Left ventricle myocardium inferior (tissue), 1 donor: ENCODE results near the gene UTP3. TPM values are rescaled to one million over a fixed set of nuclear protein-coding genes. Genes with fewer than 3 reads are reported as not detected.

Source experiments
- DNase-seq: peaks from one replicate; pipeline ENCODE4 v3.0.0-alpha.2; 2020
- H3K27ac ChIP-seq: fragments of 200-600 bp; replicated peaks from 2 replicates; pipeline ENCODE4 v1.8.0; 2021
- H3K27me3 ChIP-seq: fragments of 200-600 bp; 2 replicates; pipeline ENCODE4 v1.8.0; 2021; ENCODE audit warnings: low read depth
- H3K36me3 ChIP-seq: fragments of 200-600 bp; 2 replicates; pipeline ENCODE4 v1.8.0; 2021
- H3K4me1 ChIP-seq: fragments of 200-600 bp; 2 replicates; pipeline ENCODE4 v1.8.0; 2021
- H3K4me3 ChIP-seq: fragments of 200-600 bp; 2 replicates; pipeline ENCODE4 v1.8.0; 2021; ENCODE audit warnings: mild to moderate bottlenecking, moderate library complexity
- H3K9me3 ChIP-seq: fragments of 200-600 bp; replicated peaks from 2 replicates; pipeline ENCODE4 v1.8.0; 2021
- intact Hi-C: fragments of 100-400 bp; cut with micrococcal nuclease; formaldehyde crosslinking; loops from one replicate; pipeline ENCODE4 v1.11.0; 2022
- total RNA-seq: library from RNA; stranded (reverse); fragmentation: NEBNext Ultra II Directional; extraction: Animal tissue kit (Norgen Biotek cat#: 25700); gene quantifications from one replicate; pipeline ENCODE4 v1.2.1, GENCODE V29; 2021
- TF ChIP-seq, protein P1 (sequence below): fragments of 200-600 bp; IDR thresholded peaks from 2 replicates; pipeline ENCODE4 v1.8.0; 2021; ENCODE audit warnings: antibody characterized with exemption, mild to moderate bottlenecking, borderline replicate concordance
- donor health status: DM: no; HTN: yes; CAD: no; lungs with severe emphysema.

UTP3 gene
- total RNA-seq, 1 donor from 2014 or later = 15.8 TPM

DNA sequence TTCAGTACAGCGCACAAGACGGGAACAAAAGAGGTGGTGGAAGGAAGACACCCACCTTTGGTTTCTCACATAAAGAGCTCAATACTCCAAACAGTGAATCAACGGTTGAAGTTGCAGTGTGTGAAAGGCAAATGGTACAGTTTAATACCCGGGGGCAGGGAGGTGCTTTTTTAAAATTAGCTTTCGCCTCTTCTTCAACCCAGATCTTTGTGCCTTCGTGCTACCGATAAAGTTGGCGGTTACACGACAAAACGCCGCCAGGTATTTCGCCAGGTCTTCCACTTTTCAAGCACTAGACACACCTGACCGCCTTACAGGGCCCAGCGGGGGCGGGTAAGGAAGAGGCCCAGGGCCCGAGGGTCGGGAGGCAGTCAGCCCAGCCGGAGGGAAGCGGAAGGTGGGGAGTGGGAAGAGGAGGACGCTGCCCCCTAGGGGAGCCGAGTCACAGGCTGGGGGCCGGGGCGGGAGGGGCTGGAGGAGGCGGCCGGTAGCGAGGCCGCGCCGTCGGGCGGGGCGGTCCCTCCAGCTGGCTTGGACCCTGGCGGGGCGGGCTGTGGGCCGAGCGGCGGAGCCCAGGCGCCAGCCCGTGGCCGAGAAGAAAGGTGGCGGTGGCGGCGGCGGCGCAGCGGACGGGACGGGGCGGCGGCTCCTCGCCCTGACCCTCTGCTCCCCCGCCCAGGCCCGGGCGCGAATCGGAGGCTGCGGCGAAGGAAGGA lies 16.0 kb downstream of the UTP3 start:
- H3K27ac ChIP-seq = peak overlapping the region; percentile 98
- no peaks in the 10 kb centered on the region for H3K9me3 ChIP-seq
- no peaks in the 10 kb centered on the region for H3K36me3 ChIP-seq
- TF ChIP-seq, protein P1, sequence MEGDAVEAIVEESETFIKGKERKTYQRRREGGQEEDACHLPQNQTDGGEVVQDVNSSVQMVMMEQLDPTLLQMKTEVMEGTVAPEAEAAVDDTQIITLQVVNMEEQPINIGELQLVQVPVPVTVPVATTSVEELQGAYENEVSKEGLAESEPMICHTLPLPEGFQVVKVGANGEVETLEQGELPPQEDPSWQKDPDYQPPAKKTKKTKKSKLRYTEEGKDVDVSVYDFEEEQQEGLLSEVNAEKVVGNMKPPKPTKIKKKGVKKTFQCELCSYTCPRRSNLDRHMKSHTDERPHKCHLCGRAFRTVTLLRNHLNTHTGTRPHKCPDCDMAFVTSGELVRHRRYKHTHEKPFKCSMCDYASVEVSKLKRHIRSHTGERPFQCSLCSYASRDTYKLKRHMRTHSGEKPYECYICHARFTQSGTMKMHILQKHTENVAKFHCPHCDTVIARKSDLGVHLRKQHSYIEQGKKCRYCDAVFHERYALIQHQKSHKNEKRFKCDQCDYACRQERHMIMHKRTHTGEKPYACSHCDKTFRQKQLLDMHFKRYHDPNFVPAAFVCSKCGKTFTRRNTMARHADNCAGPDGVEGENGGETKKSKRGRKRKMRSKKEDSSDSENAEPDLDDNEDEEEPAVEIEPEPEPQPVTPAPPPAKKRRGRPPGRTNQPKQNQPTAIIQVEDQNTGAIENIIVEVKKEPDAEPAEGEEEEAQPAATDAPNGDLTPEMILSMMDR = peak; percentile 54
- no peaks in the 10 kb centered on the region for H3K27me3 ChIP-seq
- peak overlapping the region; percentile 91 for H3K4me3 ChIP-seq
- peaks cover 32% of the 10 kb centered on the region for H3K4me1 ChIP-seq
- DNase-seq = peak; percentile 86
- intact Hi-C loops = no loop called here

DNA sequence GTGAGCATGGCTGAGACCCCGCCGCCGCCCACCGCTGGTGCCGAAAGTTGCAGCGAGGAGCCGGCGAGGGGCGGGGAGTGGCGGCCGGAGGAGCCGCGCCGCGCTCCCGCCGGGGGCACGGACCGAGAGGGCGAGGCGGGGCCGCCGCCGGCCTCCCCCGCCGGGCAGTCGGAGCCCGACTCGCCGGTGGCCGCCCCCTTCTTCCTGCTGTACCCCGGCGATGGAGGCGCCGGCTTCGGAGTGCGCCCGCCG lies 16.5 kb downstream of the UTP3 start:
- no peaks in the 10 kb centered on the region for H3K36me3 ChIP-seq
- TF ChIP-seq, protein P1 = no peak
- no peak for DNase-seq
- H3K27me3 ChIP-seq = no peaks in the 10 kb centered on the region
- intact Hi-C loops = no loop called here
- H3K4me1 ChIP-seq = peaks cover 32% of the 10 kb centered on the region
- no peaks in the 10 kb centered on the region for H3K9me3 ChIP-seq
- peak overlapping the region; percentile 91 for H3K4me3 ChIP-seq
- H3K27ac ChIP-seq = peak overlapping the region; percentile 98

DNA sequence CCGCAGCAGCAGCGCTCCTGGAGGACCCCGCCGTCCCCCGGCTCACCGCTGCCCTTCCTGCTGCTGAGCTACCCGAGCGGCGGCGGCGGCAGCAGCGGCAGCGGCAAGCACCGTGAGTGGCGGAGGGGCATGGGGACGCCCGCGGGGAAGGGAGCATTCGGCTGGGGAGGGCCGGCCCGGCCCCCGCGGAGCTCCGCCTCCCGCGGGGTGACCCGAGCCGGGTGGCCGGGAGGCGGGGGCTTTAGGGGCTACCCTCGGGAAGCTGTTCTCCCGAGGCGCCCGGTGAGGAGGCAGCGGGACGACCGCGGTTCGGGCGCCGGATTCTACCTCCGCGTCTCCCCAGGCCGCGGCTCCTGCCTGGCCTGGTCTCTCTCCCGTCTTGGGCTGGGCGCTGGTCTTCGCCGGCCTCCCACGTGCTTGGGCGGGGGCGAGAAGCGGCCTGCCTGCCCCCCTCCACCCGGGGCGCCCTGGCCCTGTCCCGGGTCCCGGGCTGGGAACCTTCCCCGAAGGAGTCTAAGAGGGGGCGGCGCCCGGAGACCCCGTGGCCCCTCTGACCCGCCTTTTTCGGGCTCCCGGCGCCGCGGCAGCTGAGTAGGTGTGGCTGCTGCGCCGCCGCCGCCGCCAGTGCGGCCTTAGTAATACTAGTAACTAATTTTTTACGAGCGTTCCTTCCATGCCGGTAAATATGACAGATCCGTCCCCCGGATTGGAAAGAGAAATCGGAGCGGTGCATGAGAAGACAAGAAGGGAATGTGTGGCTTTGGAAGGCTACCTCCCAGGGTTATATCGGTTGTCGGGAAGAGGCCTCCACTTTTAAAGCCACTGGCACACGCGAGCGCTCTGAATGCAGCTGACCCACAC lies 17.1 kb downstream of the UTP3 start:
- Histone ChIP-seq H3K4me3 (peak overlapping the region; percentile 91), H3K36me3 (no peaks in the 10 kb centered on the region), H3K4me1 (peaks cover 32% of the 10 kb centered on the region), H3K27ac (peak overlapping the region; percentile 98), H3K9me3 (no peaks in the 10 kb centered on the region), H3K27me3 (no peaks in the 10 kb centered on the region)
- intact Hi-C loops = no loop called here
- peak; percentile 77 for DNase-seq
- TF ChIP-seq, protein P1 = no peak

DNA sequence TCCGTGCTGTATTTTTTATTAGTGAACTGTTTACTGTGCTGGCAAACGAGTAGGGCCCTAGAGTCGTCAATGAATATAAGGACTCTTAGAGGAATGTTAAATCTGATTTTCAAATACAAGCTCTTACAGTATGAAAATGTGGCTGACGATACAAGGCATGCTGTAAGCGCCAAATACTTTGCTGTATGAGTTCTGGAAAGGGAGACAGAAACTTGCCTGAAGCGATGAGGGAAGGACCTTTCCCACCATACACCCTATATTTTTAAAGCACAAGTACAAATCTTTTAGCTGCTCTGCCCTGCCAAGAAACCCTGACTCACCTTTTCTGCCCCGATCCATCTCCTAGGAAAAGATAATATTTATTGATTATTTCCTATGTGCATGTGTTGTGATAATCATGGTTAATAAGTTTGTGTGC lies 17.7 kb downstream of the UTP3 start:
- Histone ChIP-seq H3K27ac (peak overlapping the region; percentile 98), H3K36me3 (no peaks in the 10 kb centered on the region), H3K9me3 (no peaks in the 10 kb centered on the region), H3K27me3 (no peaks in the 10 kb centered on the region), H3K4me3 (peak overlapping the region; percentile 91), H3K4me1 (peaks cover 32% of the 10 kb centered on the region)
- intact Hi-C loops = no loop called here
- TF ChIP-seq, protein P1 = no peak
- DNase-seq = no peak

DNA sequence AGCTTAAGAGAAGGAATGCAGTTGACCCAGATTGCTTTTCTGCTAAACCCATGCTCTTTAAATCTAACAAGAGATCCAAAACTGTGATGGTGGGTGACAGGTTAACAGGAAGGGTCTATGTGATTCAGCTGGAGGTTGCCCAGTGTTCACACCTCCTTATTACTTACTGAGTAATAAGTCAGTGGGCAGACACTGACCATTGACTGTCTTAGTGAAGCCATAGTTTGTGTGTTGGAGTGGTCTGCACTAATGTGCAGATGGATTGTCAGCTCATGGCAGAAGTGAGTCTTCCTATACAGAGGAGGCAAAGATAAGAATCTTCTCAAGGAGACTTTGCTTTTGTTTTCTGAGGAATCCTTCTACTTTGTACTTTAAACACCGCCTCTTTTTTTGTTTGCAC lies 18.2 kb downstream of the UTP3 start:
- intact Hi-C loops = no loop called here
- peak overlapping the region; percentile 91 for H3K4me3 ChIP-seq
- no peaks in the 10 kb centered on the region for H3K9me3 ChIP-seq
- TF ChIP-seq, protein P1 = no peak
- H3K27me3 ChIP-seq = no peaks in the 10 kb centered on the region
- peaks cover 32% of the 10 kb centered on the region for H3K4me1 ChIP-seq
- DNase-seq = no peak
- H3K36me3 ChIP-seq = no peaks in the 10 kb centered on the region
- peak overlapping the region; percentile 98 for H3K27ac ChIP-seq
